RKO (cell line): ENCODE data around the gene SNRNP35.
"Not testable (repeated sequence)": the region's sequence is repeated elsewhere in the genome, so short reads cannot be mapped to it uniquely, and the experiment has no call there.

Experiments
- DNase-seq: peaks from one replicate; pipeline ENCODE4 v3.0.0-alpha.2; 2016; ENCODE audit warnings: low spot score

Gene SNRNP35

GRCh38 chr12:123490089-123490488 lies 32.1 kb downstream of the SNRNP35 start:
- DNase-seq = no peak

GRCh38 chr12:123491056-123491455 lies 33.1 kb downstream of the SNRNP35 start:
- DNase-seq = no peak

GRCh38 chr12:123491481-123491880 lies 33.5 kb downstream of the SNRNP35 start:
- DNase-seq = no peak

- not testable (repeated sequence) for DNase-seq
These were observed 34.5 kb downstream of the SNRNP35 start for GRCh38 chr12:123492339-123493039.

GRCh38 chr12:123494124-123494851 lies 36.3 kb downstream of the SNRNP35 start:
- DNase-seq = no peak

GRCh38 chr12:123497065-123497464 lies 39.1 kb downstream of the SNRNP35 start:
- DNase-seq = no peak

- no peak for DNase-seq
These were observed 40.3 kb downstream of the SNRNP35 start for GRCh38 chr12:123498126-123498825.

- DNase-seq = no peak
These were observed 41.4 kb downstream of the SNRNP35 start for GRCh38 chr12:123499332-123499731.

GRCh38 chr12:123502163-123502704 lies 44.3 kb downstream of the SNRNP35 start:
- DNase-seq = no peak

- DNase-seq = no peak
These were observed 48.3 kb downstream of the SNRNP35 start for GRCh38 chr12:123506059-123506842.

GRCh38 chr12:123506843-123507236 lies 48.9 kb downstream of the SNRNP35 start:
- no peak for DNase-seq

- no peak for DNase-seq
These were observed 55.1 kb downstream of the SNRNP35 start for GRCh38 chr12:123512838-123513665.

- DNase-seq = no peak
These were observed 55.9 kb downstream of the SNRNP35 start for GRCh38 chr12:123513805-123514204.

- not testable (repeated sequence) for DNase-seq
These were observed 56.8 kb downstream of the SNRNP35 start for GRCh38 chr12:123514582-123515221.

- no peak for DNase-seq
These were observed 58.4 kb downstream of the SNRNP35 start for GRCh38 chr12:123516216-123516780.
